Muscle of leg (tissue), 9 donors: ENCODE measurements around the gene ELP6. TPM values are rescaled to one million over a fixed set of nuclear protein-coding genes. Genes with fewer than 3 reads are reported as not detected.

Experiments used
- polyA plus RNA-seq, 8 donors: library from polyadenylated mRNA; unstranded; fragments of 120-200 nt; gene quantifications; one replicate each; pipeline versions ENCODE4 v1.2.1 to v1.2.3, GENCODE V29; 2013; ENCODE audit warnings: inconsistent platforms in 1 of 8, low replicate concordance in 1 of 8; ENCODE audit not compliant: insufficient read length in 8 of 8, insufficient read depth in 1 of 8
- total RNA-seq: library from RNA; stranded (reverse); fragments of 120-200 nt; gene quantifications from one replicate; pipeline ENCODE4 v1.2.4, GENCODE V29; 2013

ELP6 gene
- total and polyA plus RNA-seq, 9 donors, result 26.9 to 33.9 (median 28.4) TPM

Other genes starting within 250 kb of the ELP6 start
- 5.1 TPM for gene KIF9, start 230.9 kb downstream of the ELP6 start, total RNA-seq
- gene KIF9, start 230.9 kb downstream of the ELP6 start, polyA plus RNA-seq, result 1 to 10 TPM; 4.9 to 7.4 (median 5.9) TPM
- 10.6 TPM for gene KLHL18, start 230.8 kb downstream of the ELP6 start, total RNA-seq
- 10 to 100 TPM; 10.6 to 17.3 (median 14.8) TPM for gene KLHL18, start 230.8 kb downstream of the ELP6 start, polyA plus RNA-seq
- 13.7 TPM for gene PTPN23, start 132.7 kb downstream of the ELP6 start, total RNA-seq
- gene PTPN23, start 132.7 kb downstream of the ELP6 start, polyA plus RNA-seq, result 10 to 100 TPM; 17.4 to 26.7 (median 25.2) TPM
- 43.2 TPM for gene SCAP, start 37.8 kb downstream of the ELP6 start, total RNA-seq
- 10 to 100 TPM; 41.0 to 63.1 (median 51.1) TPM for gene SCAP, start 37.8 kb downstream of the ELP6 start, polyA plus RNA-seq
- gene CSPG5, start 65.2 kb upstream of the ELP6 start, total RNA-seq, result 1.4 TPM
- gene CSPG5, start 65.2 kb upstream of the ELP6 start, polyA plus RNA-seq, result 1 to 10 TPM; 1.2 to 2.3 (median 1.6) TPM